GM04503 (cell line): Measurements from ENCODE around the gene LRRC4B.

Experiments
- DNase-seq: peaks from one replicate; pipeline ENCODE4 v3.0.0-alpha.2; 2012; ENCODE audit warnings: low read depth

The LRRC4B gene

GRCh38 chr19:50520822-50521465 lies 47.3 kb downstream of the LRRC4B start:
- DNase-seq: no peak

GRCh38 chr19:50519006-50519575 lies 49.1 kb downstream of the LRRC4B start:
- no peak for DNase-seq

GRCh38 chr19:50518091-50519005 lies 49.9 kb downstream of the LRRC4B start:
- DNase-seq: no peak

GRCh38 chr19:50517704-50518075 lies 50.5 kb downstream of the LRRC4B start:
- no peak for DNase-seq

GRCh38 chr19:50516964-50517703 lies 51.1 kb downstream of the LRRC4B start:
- DNase-seq: no peak

- no peak for DNase-seq
Measured at GRCh38 chr19:50516456-50516855, 51.8 kb downstream of the LRRC4B start.

- DNase-seq: no peak
Measured at GRCh38 chr19:50515168-50515561, 53.1 kb downstream of the LRRC4B start.

GRCh38 chr19:50514346-50515167 lies 53.7 kb downstream of the LRRC4B start:
- DNase-seq: no peak

- no peak for DNase-seq
Measured at GRCh38 chr19:50513746-50514345, 54.4 kb downstream of the LRRC4B start, which contains the start of gene ASPDH. Gene ASPDH (minus strand): TSS chr19:50513913. CDS start chr19:50513823, 90 bp downstream.

- no peak for DNase-seq
Measured at GRCh38 chr19:50512999-50513745, 55.1 kb downstream of the LRRC4B start.

- DNase-seq: no peak
Measured at GRCh38 chr19:50512112-50512998, 55.9 kb downstream of the LRRC4B start.

GRCh38 chr19:50511069-50511822 lies 57.0 kb downstream of the LRRC4B start, which contains the start of gene JOSD2:
Gene JOSD2 (minus strand): TSS chr19:50511191. CDS start chr19:50510431, 760 bp downstream.
- peak; percentile 94 for DNase-seq

GRCh38 chr19:50510700-50511068 lies 57.6 kb downstream of the LRRC4B start:
- DNase-seq: no peak

- DNase-seq: no peak
Measured at GRCh38 chr19:50510121-50510670, 58.0 kb downstream of the LRRC4B start.

- no peak for DNase-seq
Measured at GRCh38 chr19:50509366-50509765, 58.9 kb downstream of the LRRC4B start.

- DNase-seq: no peak
Measured at GRCh38 chr19:50508843-50509190, 59.4 kb downstream of the LRRC4B start.

GRCh38 chr19:50507376-50507775 lies 60.9 kb downstream of the LRRC4B start:
- DNase-seq: no peak

GRCh38 chr19:50506700-50507099 lies 61.5 kb downstream of the LRRC4B start:
- DNase-seq: no peak
